ENCODE measurements around the gene FOXE3. TPM values are rescaled to one million over a fixed set of nuclear protein-coding genes. Genes with fewer than 3 reads are reported as not detected.

The FOXE3 gene
- total and polyA plus RNA-seq, 2 donors (not counting 3 experiments of a cell fraction or from before 2014, with no cell fraction given): not detected

DNA sequence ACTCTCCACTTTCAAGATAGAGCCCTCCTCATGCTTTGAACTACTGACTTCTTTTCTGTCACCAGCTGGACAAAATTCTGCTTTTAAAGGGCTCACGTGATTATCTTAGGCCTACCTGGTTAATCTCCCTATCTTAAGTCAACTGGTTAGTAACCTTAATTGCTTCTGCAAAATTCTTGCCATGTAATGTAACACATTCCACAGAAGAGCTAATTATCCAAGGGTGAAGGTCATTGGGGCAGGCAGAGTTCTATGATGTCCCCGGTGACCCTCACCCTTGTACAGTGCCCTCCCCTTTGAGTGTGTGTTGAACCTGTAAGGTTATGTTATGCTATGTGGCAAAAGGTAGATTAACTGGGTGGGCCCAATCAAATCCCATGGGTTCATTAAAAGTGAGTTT is 25.2 kb upstream of the FOXE3 start:
- H3K4me3 ChIP-seq (replicated peaks in 1 of 3; ENCODE audit: insufficient read depth in 1 of 3, low read depth in 1 of 3, low read length in 3 of 3): no peak overlapping the region
- no peak overlapping the region for H3K4me2 ChIP-seq (ENCODE audit: insufficient read depth, low read length)
- H3K79me2 ChIP-seq (ENCODE audit: control insufficient read depth, insufficient read depth, low read length): no peaks in the 10 kb centered on the region
- ChIA-PET CTCF (interaction anchor here (0.8 to 7.7 kb wide), 9 partner anchors 11 to 336 kb away, joined by 3 to 148 read pairs (median 4); no protein-coding TSS in a partner anchor), POLR2A (no interaction called here)
- peaks cover 2% of the 10 kb centered on the region in 2 experiments for H3K27me3 ChIP-seq (ENCODE audit: control insufficient read depth in 2 of 2, insufficient read depth in 2 of 2, low read length in 2 of 2)
- no peak overlapping the region for H2AFZ ChIP-seq (ENCODE audit: low read depth, low read length)
- TF ChIP-seq MYC (IDR thresholded peaks at IDR 0.05; ENCODE audit: low read depth, low read length): no peak
- TF ChIP-seq JUN (IDR thresholded peaks at IDR 0.05; ENCODE audit: borderline replicate concordance, insufficient read depth, insufficient read length, low read depth): no peak
- no peak for TF ChIP-seq POLR2AphosphoS5 (IDR thresholded peaks at IDR 0.05; ENCODE audit: insufficient read depth, low read depth, low read length)
- TF ChIP-seq, protein P1, sequence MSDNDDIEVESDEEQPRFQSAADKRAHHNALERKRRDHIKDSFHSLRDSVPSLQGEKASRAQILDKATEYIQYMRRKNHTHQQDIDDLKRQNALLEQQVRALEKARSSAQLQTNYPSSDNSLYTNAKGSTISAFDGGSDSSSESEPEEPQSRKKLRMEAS (IDR thresholded peaks at IDR 0.05; ENCODE audit: insufficient read depth, insufficient read length): no peak
- no peak for TF ChIP-seq FOS (IDR thresholded peaks at IDR 0.05; ENCODE audit: borderline replicate concordance, insufficient read depth, low read length)
- no peak for TF ChIP-seq POLR2A (IDR thresholded peaks at IDR 0.05; ENCODE audit: low read depth, low read length)
- no peak overlapping the region for H3K9ac ChIP-seq (replicated peaks; ENCODE audit: extremely low read depth, insufficient read depth, low read length)
- no peaks in the 10 kb centered on the region for H3K36me3 ChIP-seq (ENCODE audit: control insufficient read depth in 2 of 2, extremely low read depth in 1 of 2, insufficient read depth in 2 of 2, low read length in 2 of 2)
- dilution Hi-C loops (cut with MboI; ENCODE audit: extremely low pct_ligation_motif_present, low sequenced_read_pairs): no loop called here
- no peaks in the 10 kb centered on the region for H4K20me1 ChIP-seq (replicated peaks; ENCODE audit: control insufficient read depth, extremely low read depth, insufficient read depth, low read length)
- BruUV-seq (replicated peaks): no TSS peak
- no peaks in the 10 kb centered on the region for H3K9me1 ChIP-seq (replicated peaks; ENCODE audit: control insufficient read depth, extremely low read depth, insufficient read depth, low read length)
- intact Hi-C loops (cut with micrococcal nuclease): no loop called here
- DNase-seq (ENCODE audit: low read depth, low spot score): no peak
- no peaks in the 10 kb centered on the region for H3K9me3 ChIP-seq (replicated peaks; ENCODE audit: control insufficient read depth, insufficient read depth, low read length)
- no peak for FAIRE-seq
- no peaks in the 10 kb centered on the region for H3K4me1 ChIP-seq (ENCODE audit: control insufficient read depth, extremely low read depth, insufficient read depth, low read length)
- H3K27ac ChIP-seq (ENCODE audit: insufficient read depth, low read depth, low read length): no peak overlapping the region

DNA sequence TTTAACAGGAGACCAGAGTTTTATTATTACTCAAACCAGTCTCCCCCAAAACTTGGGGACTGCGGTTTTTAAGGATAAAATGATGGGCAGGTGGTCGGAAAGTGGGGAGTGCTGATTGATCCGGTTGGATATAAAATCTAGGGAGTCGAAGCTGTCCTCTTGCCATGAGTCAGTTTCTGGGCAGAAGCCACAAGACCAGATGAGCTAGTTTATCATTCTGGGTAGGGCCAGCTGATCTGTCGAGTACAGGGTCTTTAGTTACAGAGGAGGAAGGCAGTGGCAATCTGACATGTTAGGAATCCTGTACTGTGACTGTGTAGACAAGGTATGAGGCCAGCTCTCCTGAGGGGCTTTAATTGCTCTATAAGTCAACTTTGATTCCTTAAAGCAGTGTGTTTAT is 22.9 kb upstream of the FOXE3 start:
- Histone ChIP-seq H3K27me3 (ENCODE audit: control insufficient read depth in 2 of 2, insufficient read depth in 2 of 2, low read length in 2 of 2) (peaks cover 2% of the 10 kb centered on the region in 2 experiments), H4K20me1 (replicated peaks; ENCODE audit: control insufficient read depth, extremely low read depth, insufficient read depth, low read length) (no peaks in the 10 kb centered on the region), H3K4me1 (ENCODE audit: control insufficient read depth, extremely low read depth, insufficient read depth, low read length) (no peaks in the 10 kb centered on the region), H3K36me3 (ENCODE audit: control insufficient read depth in 2 of 2, extremely low read depth in 1 of 2, insufficient read depth in 2 of 2, low read length in 2 of 2) (no peaks in the 10 kb centered on the region), H3K79me2 (ENCODE audit: control insufficient read depth, insufficient read depth, low read length) (no peaks in the 10 kb centered on the region), H3K4me3 (replicated peaks in 1 of 3; ENCODE audit: insufficient read depth in 1 of 3, low read depth in 1 of 3, low read length in 3 of 3) (no peak overlapping the region), H3K27ac (ENCODE audit: insufficient read depth, low read depth, low read length) (no peak overlapping the region), H3K9me3 (replicated peaks; ENCODE audit: control insufficient read depth, insufficient read depth, low read length) (no peaks in the 10 kb centered on the region), H3K9ac (replicated peaks; ENCODE audit: extremely low read depth, insufficient read depth, low read length) (no peak overlapping the region), H2AFZ (ENCODE audit: low read depth, low read length) (no peak overlapping the region), H3K9me1 (replicated peaks; ENCODE audit: control insufficient read depth, extremely low read depth, insufficient read depth, low read length) (no peaks in the 10 kb centered on the region), H3K4me2 (ENCODE audit: insufficient read depth, low read length) (no peak overlapping the region)
- intact Hi-C loops (cut with micrococcal nuclease) (no loop called here), dilution Hi-C loops (cut with MboI; ENCODE audit: extremely low pct_ligation_motif_present, low sequenced_read_pairs) (no loop called here)
- BruUV-seq (replicated peaks): no TSS peak
- ChIA-PET POLR2A (interaction anchor here (0.7 kb wide), 1 partner anchor 304 kb away, joined by 3 read pairs; no protein-coding TSS in a partner anchor), CTCF (interaction anchor here (7.7 kb wide), 1 partner anchor 333 kb away, joined by 148 read pairs; no protein-coding TSS in a partner anchor)
- no peak for DNase-seq (ENCODE audit: low read depth, low spot score)
- FAIRE-seq: no peak
- TF ChIP-seq JUN (IDR thresholded peaks at IDR 0.05; ENCODE audit: borderline replicate concordance, insufficient read depth, insufficient read length, low read depth): no peak
- TF ChIP-seq, protein P1 (IDR thresholded peaks at IDR 0.05; ENCODE audit: insufficient read depth, insufficient read length): no peak
- TF ChIP-seq POLR2A (IDR thresholded peaks at IDR 0.05; ENCODE audit: low read depth, low read length): no peak
- no peak for TF ChIP-seq MYC (IDR thresholded peaks at IDR 0.05; ENCODE audit: low read depth, low read length)
- no peak for TF ChIP-seq GATA2 (IDR thresholded peaks at IDR 0.05; ENCODE audit: insufficient read depth, insufficient read length, low read depth, low read length)
- TF ChIP-seq FOS (IDR thresholded peaks at IDR 0.05; ENCODE audit: borderline replicate concordance, insufficient read depth, low read length): no peak
- TF ChIP-seq, protein P2, sequence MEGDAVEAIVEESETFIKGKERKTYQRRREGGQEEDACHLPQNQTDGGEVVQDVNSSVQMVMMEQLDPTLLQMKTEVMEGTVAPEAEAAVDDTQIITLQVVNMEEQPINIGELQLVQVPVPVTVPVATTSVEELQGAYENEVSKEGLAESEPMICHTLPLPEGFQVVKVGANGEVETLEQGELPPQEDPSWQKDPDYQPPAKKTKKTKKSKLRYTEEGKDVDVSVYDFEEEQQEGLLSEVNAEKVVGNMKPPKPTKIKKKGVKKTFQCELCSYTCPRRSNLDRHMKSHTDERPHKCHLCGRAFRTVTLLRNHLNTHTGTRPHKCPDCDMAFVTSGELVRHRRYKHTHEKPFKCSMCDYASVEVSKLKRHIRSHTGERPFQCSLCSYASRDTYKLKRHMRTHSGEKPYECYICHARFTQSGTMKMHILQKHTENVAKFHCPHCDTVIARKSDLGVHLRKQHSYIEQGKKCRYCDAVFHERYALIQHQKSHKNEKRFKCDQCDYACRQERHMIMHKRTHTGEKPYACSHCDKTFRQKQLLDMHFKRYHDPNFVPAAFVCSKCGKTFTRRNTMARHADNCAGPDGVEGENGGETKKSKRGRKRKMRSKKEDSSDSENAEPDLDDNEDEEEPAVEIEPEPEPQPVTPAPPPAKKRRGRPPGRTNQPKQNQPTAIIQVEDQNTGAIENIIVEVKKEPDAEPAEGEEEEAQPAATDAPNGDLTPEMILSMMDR (IDR thresholded peaks at IDR 0.05; ENCODE audit: extremely low read depth in 1 of 2, insufficient read depth in 1 of 2, low read depth in 1 of 2, low read length in 2 of 2): no peak
- TF ChIP-seq EZH2 (IDR thresholded peaks at IDR 0.05; ENCODE audit: borderline replicate concordance, low read depth, low read length, severe bottlenecking): no peak
- TF ChIP-seq POLR2AphosphoS5 (IDR thresholded peaks at IDR 0.05; ENCODE audit: insufficient read depth, low read depth, low read length): no peak

Measured in endothelial cell of umbilical vein (primary cell).